ENCODE measurements around the gene IFT25.

- no peak for TF ChIP-seq REST (IDR thresholded peaks at IDR 0.05; ENCODE audit: borderline replicate concordance)
- TF ChIP-seq POLR2AphosphoS5 (IDR thresholded peaks at IDR 0.05): no peak
- TF ChIP-seq EZH2 (IDR thresholded peaks at IDR 0.05; ENCODE audit: borderline replicate concordance, insufficient read depth, low read length, poor library complexity, severe bottlenecking): no peak
- TF ChIP-seq CTCF (IDR thresholded peaks at IDR 0.05; ENCODE audit: poor library complexity, severe bottlenecking): no peak
Observed at GRCh38 chr1:53902235-53903138, 43.0 kb downstream of the IFT25 start.

All from neural cell (in vitro differentiated cells).